Measurements from ENCODE around the gene C22orf31. TPM values are rescaled to one million over a fixed set of nuclear protein-coding genes. Genes with fewer than 3 reads are reported as not detected.
A peak's percentile ranks its signal among the peaks of the same experiment; 100 is the strongest.

C22orf31 gene
- total RNA-seq, 1 experiment from 2014 or later = not detected

- intact Hi-C loops (cut with micrococcal nuclease) = no loop called here
- peaks cover 7% of the 10 kb centered on the region; the same call in 1 of the 2 replicates for H3K79me2 ChIP-seq (ENCODE audit: insufficient read depth, low read length)
- H3K4me3 ChIP-seq (replicated peaks in 1 of 2; ENCODE audit: low read depth in 1 of 2, low read length in 2 of 2) = peak overlapping the region; percentile 45 to 57
- no peaks in the 10 kb centered on the region for H4K20me1 ChIP-seq (ENCODE audit: insufficient read depth)
- H2AFZ ChIP-seq (ENCODE audit: low read depth, low read length, poor library complexity, severe bottlenecking) = no peak overlapping the region
- ATAC-seq (no peak), DNase-seq (ENCODE audit: low read depth, low spot score) (no peak)
- peak overlapping the region; percentile 97 for H3K27ac ChIP-seq (ENCODE audit: low read depth, low read length)
- RAD21 ChIA-PET (ENCODE audit: low non-redundant PET in 1 of 2, low total read pairs in 2 of 2, uncharacterized antibody in 2 of 2, unreplicated experiment in 2 of 2) = interaction anchor here in 1 of 2 experiments (0.6 kb wide), 1 partner anchor 25 kb away, joined by 5 read pairs; no protein-coding TSS in a partner anchor
- no peak for TF ChIP-seq CBX3 (IDR thresholded peaks at IDR 0.05; ENCODE audit: low read depth)
- no peak for TF ChIP-seq ZNF274 (IDR thresholded peaks at IDR 0.05; ENCODE audit: low read depth, low read length)
- no peak for TF ChIP-seq CTCF (IDR thresholded peaks at IDR 0.05 in 2 of 3, conservative IDR thresholded peaks at IDR 0.05 in 1 of 3; ENCODE audit: borderline replicate concordance in 1 of 3, insufficient read depth in 1 of 3, low read depth in 2 of 3, low read length in 2 of 3)
- no peak for TF ChIP-seq POLR2AphosphoS5 (IDR thresholded peaks at IDR 0.05; ENCODE audit: low read depth, low read length)
- no peak for TF ChIP-seq EZH2 (IDR thresholded peaks at IDR 0.05)
- no peak for TF ChIP-seq EZH2phosphoT487 (IDR thresholded peaks at IDR 0.05; ENCODE audit: borderline replicate concordance)
- TF ChIP-seq REST (IDR thresholded peaks at IDR 0.05; ENCODE audit: low read depth) = no peak
- TF ChIP-seq ATF3 (IDR thresholded peaks at IDR 0.05) = no peak
- TF ChIP-seq CEBPB (IDR thresholded peaks at IDR 0.05; ENCODE audit: low read depth) = no peak
- no TSS peak for BruUV-seq (replicated peaks)
- H3K27me3 ChIP-seq (ENCODE audit: insufficient read depth, low read length) = no peaks in the 10 kb centered on the region
- peaks cover 52 to 64% of the 10 kb centered on the region in 2 experiments for H3K4me1 ChIP-seq (ENCODE audit: control insufficient read depth in 1 of 2, insufficient read depth in 2 of 2, low read length in 2 of 2)
- CTCF ChIA-PET = interaction anchor here (0.5 kb wide), 1 partner anchor 167 kb away, joined by 3 read pairs; no protein-coding TSS in a partner anchor
- peak overlapping the region; percentile 68 for H3K9ac ChIP-seq (ENCODE audit: low read length)
- H3K9me3 ChIP-seq (ENCODE audit: control insufficient read depth in 1 of 2, insufficient read depth in 1 of 2, low read depth in 1 of 2, low read length in 2 of 2) = no peaks in the 10 kb centered on the region
- H3K36me3 ChIP-seq (ENCODE audit: control insufficient read depth in 1 of 2, insufficient read depth in 2 of 2, low read length in 2 of 2) = no peaks in the 10 kb centered on the region
- POLR2A ChIA-PET = interaction anchor here (2.5 kb wide), 1 partner anchor 111 kb away, joined by 16 read pairs; no protein-coding TSS in a partner anchor
- no peaks in the 10 kb centered on the region for H3K9me2 ChIP-seq (ENCODE audit: insufficient read depth)
- peak overlapping the region; percentile 80 for H3K4me2 ChIP-seq (ENCODE audit: low read length)
Measured at GRCh38 chr22:29029202-29030000, 32.2 kb downstream of the C22orf31 start.

All from HCT116 (cell line).